Upper lobe of right lung (tissue), 1 donor: ENCODE results near the gene FAM20B. TPM values are rescaled to one million over a fixed set of nuclear protein-coding genes. Genes with fewer than 3 reads are reported as not detected.

Experiments
- ATAC-seq: fragments of 200-7000 bp; cut with Tn5 transposase; one replicate; pipeline ENCODE4 v1.9.1; 2020; ENCODE audit warnings: mild to moderate bottlenecking, moderate library complexity
- DNase-seq: peaks from one replicate; pipeline ENCODE4 v3.0.0-alpha.2; 2020
- H3K27ac ChIP-seq: fragments of 200-600 bp; one replicate; pipeline ENCODE4 v1.8.0; 2022
- H3K27me3 ChIP-seq: fragments of 200-600 bp; one replicate; pipeline ENCODE4 v1.8.0; 2022; ENCODE audit warnings: mild to moderate bottlenecking
- H3K36me3 ChIP-seq: fragments of 200-600 bp; one replicate; pipeline ENCODE4 v1.8.0; 2022
- H3K4me1 ChIP-seq: fragments of 200-600 bp; one replicate; pipeline ENCODE4 v1.8.0; 2022
- H3K4me3 ChIP-seq: fragments of 200-600 bp; one replicate; pipeline ENCODE4 v1.8.0; 2022; ENCODE audit warnings: mild to moderate bottlenecking
- H3K9me3 ChIP-seq: fragments of 200-600 bp; one replicate; pipeline ENCODE4 v1.8.0; 2022
- intact Hi-C: fragments of 100-400 bp; cut with DNase I; formaldehyde crosslinking; loops from one replicate; pipeline ENCODE4 v1.11.0; 2022
- total RNA-seq: library from RNA; stranded (reverse); fragmentation: NEBNext Ultra II Directional; extraction: Animal tissue kit (Norgen Biotek cat#: 25700); gene quantifications from one replicate; pipeline ENCODE4 v1.2.1, GENCODE V29; 2021
- TF ChIP-seq, protein P1 (sequence below): fragments of 200-600 bp; IDR thresholded peaks from one replicate; pipeline ENCODE4 v1.8.0; 2022; ENCODE audit warnings: antibody characterized with exemption
- donor health status: DM: no; HTN: yes; CAD: no; lungs with severe emphysema.

The FAM20B gene
- total RNA-seq, 1 donor from 2014 or later, result 44.0 TPM

DNA sequence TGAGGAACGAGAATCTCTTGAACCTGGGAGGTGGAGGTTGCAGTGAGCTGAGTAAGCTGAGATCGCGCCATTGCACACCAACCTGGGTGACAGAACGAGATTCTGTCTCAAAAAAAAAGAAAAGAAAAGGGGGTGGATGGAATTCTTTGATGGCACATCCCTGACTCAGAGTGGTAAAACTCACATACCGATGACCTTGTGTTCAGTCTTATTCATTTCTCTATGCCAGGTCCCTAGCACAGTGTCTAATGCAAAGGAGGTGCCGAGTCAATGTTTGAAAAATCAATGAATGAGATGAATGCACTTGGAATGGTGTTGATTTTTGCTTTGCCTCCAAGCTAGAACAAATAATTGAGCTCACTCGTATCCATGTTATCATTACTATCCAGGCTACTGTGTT is 18.5 kb upstream of the FAM20B start:
- peaks cover 5% of the 10 kb centered on the region for H3K4me1 ChIP-seq
- DNase-seq, result no peak

GRCh38 chr1:179010671-179011070 is 15.0 kb upstream of the FAM20B start:
- intact Hi-C loops, result no loop called here
- Histone ChIP-seq H3K36me3 (no peaks in the 10 kb centered on the region), H3K4me3 (no peak overlapping the region), H3K27ac (no peak overlapping the region), H3K27me3 (no peaks in the 10 kb centered on the region), H3K4me1 (no peaks in the 10 kb centered on the region), H3K9me3 (no peaks in the 10 kb centered on the region)
- ATAC-seq (no peak), DNase-seq (no peak)
- TF ChIP-seq, protein P1, sequence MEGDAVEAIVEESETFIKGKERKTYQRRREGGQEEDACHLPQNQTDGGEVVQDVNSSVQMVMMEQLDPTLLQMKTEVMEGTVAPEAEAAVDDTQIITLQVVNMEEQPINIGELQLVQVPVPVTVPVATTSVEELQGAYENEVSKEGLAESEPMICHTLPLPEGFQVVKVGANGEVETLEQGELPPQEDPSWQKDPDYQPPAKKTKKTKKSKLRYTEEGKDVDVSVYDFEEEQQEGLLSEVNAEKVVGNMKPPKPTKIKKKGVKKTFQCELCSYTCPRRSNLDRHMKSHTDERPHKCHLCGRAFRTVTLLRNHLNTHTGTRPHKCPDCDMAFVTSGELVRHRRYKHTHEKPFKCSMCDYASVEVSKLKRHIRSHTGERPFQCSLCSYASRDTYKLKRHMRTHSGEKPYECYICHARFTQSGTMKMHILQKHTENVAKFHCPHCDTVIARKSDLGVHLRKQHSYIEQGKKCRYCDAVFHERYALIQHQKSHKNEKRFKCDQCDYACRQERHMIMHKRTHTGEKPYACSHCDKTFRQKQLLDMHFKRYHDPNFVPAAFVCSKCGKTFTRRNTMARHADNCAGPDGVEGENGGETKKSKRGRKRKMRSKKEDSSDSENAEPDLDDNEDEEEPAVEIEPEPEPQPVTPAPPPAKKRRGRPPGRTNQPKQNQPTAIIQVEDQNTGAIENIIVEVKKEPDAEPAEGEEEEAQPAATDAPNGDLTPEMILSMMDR, result no peak

More for the DNA sequence above, 18.5 kb upstream of the FAM20B start:
- TF ChIP-seq, protein P1, result no peak
- ATAC-seq, result no peak
- Histone ChIP-seq H3K9me3 (no peaks in the 10 kb centered on the region), H3K4me3 (no peak overlapping the region), H3K36me3 (no peaks in the 10 kb centered on the region), H3K27me3 (no peaks in the 10 kb centered on the region), H3K27ac (no peak overlapping the region)
- intact Hi-C loops, result loop anchor here (10.0 kb wide), 2 partner anchors 232 to 462 kb away; no protein-coding TSS in a partner anchor

DNA sequence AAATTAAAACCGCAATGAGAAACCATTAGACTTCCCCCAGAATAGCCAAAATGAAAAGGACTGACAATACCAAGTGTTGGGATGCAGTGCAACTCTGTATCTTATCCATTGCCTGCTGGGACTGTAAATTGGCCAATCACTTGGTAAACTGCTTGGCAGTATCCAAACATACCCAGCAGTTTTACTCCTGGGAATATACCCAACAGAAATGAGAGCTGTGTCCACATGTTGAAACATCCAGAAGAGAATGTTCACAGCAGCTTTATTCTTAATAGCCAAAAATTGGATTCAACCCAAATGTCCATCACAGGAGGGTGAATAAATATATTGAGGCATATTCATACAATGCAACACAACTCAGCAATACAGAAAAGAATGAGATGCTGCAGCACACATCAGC is 13.7 kb upstream of the FAM20B start:
- no peak for ATAC-seq
- Histone ChIP-seq H3K27ac (no peak overlapping the region), H3K4me3 (no peak overlapping the region), H3K4me1 (peaks cover 9% of the 10 kb centered on the region), H3K9me3 (no peaks in the 10 kb centered on the region), H3K36me3 (no peaks in the 10 kb centered on the region), H3K27me3 (no peaks in the 10 kb centered on the region)
- TF ChIP-seq, protein P1, result no peak
- no peak for DNase-seq
- intact Hi-C loops, result no loop called here

DNA sequence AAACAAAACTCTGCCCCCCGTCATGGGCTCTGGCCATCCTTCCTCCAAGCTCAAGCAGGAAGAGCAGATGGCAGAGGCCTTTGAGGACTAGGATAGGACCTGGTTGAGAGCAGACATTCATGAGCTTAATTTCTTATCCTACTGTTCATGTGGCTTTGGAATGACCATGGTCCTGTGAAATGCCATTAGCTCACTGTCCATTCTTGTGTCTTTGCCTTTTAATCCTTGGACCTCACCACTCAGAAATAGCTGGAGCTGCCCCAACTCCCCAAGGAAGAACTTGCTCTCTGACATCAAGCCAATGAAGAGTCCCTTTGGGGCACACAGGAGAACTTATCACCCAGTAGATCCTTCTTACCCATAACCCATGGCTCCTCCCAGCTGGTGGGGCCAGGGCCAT is 11.6 kb upstream of the FAM20B start:
- DNase-seq (no peak), ATAC-seq (no peak)

DNA sequence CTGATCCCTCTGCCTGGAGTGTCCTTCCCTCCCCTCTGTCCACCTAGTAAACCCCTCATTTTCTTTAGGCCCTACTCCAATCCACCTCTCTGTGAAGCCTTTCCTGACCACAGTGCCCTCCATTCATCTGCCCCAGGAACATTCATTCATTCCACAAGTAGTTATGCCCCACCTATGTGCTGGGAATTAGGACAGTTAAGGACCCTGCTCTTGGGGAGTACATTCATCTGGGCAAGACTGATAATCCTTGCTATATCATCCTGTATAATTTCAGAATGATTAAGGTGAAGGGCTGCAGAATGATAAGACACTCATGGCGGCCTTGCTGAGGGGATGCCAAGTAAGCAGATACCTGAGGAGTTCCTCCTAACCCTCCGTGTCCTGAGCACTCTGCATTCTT is 10.3 kb upstream of the FAM20B start:
- no peak for ATAC-seq
- intact Hi-C loops, result no loop called here
- peaks cover 18% of the 10 kb centered on the region for H3K4me1 ChIP-seq

More for the DNA sequence above, 11.6 kb upstream of the FAM20B start:
- no peaks in the 10 kb centered on the region for H3K27me3 ChIP-seq
- no peak overlapping the region for H3K4me3 ChIP-seq
- TF ChIP-seq, protein P1, result no peak
- intact Hi-C loops, result no loop called here
- peaks cover 18% of the 10 kb centered on the region for H3K4me1 ChIP-seq
- no peaks in the 10 kb centered on the region for H3K9me3 ChIP-seq
- no peak overlapping the region for H3K27ac ChIP-seq
- no peaks in the 10 kb centered on the region for H3K36me3 ChIP-seq

More for the DNA sequence above, 10.3 kb upstream of the FAM20B start:
- Histone ChIP-seq H3K4me3 (no peak overlapping the region), H3K36me3 (no peaks in the 10 kb centered on the region), H3K27ac (no peak overlapping the region), H3K27me3 (no peaks in the 10 kb centered on the region), H3K9me3 (no peaks in the 10 kb centered on the region)
- TF ChIP-seq, protein P1, result no peak
- DNase-seq, result no peak
